ENCODE results near the gene ANXA8. TPM values are rescaled to one million over a fixed set of nuclear protein-coding genes. Genes with fewer than 3 reads are reported as not detected.
A peak's percentile ranks its signal among the peaks of the same experiment; 100 is the strongest.
"Not testable (repeated sequence)": the region's sequence is repeated elsewhere in the genome, so short reads cannot be mapped to it uniquely, and the experiment has no call there.

The ANXA8 gene, protein sequence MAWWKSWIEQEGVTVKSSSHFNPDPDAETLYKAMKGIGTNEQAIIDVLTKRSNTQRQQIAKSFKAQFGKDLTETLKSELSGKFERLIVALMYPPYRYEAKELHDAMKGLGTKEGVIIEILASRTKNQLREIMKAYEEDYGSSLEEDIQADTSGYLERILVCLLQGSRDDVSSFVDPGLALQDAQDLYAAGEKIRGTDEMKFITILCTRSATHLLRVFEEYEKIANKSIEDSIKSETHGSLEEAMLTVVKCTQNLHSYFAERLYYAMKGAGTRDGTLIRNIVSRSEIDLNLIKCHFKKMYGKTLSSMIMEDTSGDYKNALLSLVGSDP
- total RNA-seq, result 10 to 100 TPM in 1 of 3 donors, 1 to 10 TPM in 1, not detected in 1; 4.9 to 29.4 TPM

DNA sequence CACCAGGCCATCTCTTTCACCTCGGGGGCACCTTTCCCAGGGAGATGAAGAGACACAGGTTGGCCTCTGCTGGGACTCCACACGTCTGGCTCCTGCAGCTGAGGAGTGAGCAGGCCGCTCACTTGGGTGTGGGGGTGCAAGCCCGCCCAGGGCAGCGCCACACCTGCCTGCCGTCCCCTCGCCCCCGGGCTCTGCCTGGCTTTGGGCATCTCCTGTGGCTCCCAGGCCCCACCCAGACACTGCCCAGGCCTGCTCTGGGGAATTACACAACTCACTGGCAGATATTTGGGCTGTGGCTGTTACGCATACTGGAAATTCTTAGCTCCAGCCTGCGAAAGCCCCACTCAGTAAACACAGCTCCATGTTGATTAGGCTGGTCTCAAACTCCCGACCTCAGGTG lies at the start of gene ANXA8:
Gene ANXA8 (minus strand): TSS at position 193 of the 400 bp plus-strand sequence. CDS start 182 bp downstream, at position 11.
- H3K36me3 ChIP-seq; H3K27ac ChIP-seq; DNase-seq (ENCODE audit: low spot score in 2 of 2); H3K4me1 ChIP-seq; H3K4me3 ChIP-seq; intact Hi-C loops (cut with DNase I; ENCODE audit: low total_unique reads); H3K27me3 ChIP-seq; H3K9me3 ChIP-seq: not testable (repeated sequence)

DNA sequence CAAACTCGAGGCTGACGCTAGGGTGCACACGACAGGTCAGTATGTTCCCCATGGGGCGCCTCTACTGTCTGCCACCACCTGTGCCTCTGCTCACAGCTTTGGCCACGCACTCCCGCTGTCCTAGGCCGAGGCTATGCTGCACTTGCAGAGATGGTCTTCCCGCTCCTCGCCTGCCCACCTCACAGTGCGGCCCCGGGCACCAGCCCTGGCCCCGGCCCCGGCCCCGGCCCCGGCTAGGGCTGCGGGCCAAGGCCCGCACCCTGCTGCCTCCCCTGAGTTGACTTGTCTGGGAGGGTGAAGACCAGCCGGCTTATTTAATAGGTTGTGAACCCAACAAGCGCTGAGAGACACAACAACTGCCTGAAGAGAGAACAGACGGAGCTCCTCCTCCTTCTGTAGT lies 39.6 kb upstream of the ANXA8 start, which contains the start of gene AGAP9:
Gene AGAP9 (minus strand): TSS at position 164 of the 400 bp plus-strand sequence. CDS start 112 bp downstream, at position 52.
- DNase-seq (ENCODE audit: low spot score in 2 of 2); H3K4me1 ChIP-seq; H3K36me3 ChIP-seq; intact Hi-C loops (cut with DNase I; ENCODE audit: low total_unique reads); H3K4me3 ChIP-seq; H3K27ac ChIP-seq; H3K27me3 ChIP-seq; H3K9me3 ChIP-seq: not testable (repeated sequence)

DNA sequence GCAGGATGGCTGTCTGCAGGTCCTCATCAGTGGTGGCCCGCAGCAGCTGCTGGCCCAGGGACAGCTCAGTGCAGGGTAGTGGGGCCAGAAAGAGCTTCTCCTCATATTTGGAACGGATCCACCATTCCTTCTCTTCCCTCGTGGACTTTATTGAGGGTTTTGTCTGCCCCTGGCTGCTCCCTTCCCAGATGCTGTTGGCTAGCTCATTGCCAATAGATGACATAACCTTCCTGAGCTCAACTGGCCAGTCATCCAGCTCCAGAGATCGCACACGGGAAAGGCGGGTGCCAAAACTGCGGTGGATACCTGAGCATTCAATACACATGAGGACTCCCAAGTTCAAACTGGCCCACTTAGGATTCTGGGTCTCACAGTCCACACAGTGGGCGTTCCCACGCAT lies 18.4 kb upstream of the ANXA8 start:
- H3K4me1 ChIP-seq; H3K9me3 ChIP-seq; DNase-seq (ENCODE audit: low spot score in 2 of 2); H3K36me3 ChIP-seq; intact Hi-C loops (cut with DNase I; ENCODE audit: low total_unique reads); H3K27ac ChIP-seq; H3K27me3 ChIP-seq; H3K4me3 ChIP-seq: not testable (repeated sequence)

DNA sequence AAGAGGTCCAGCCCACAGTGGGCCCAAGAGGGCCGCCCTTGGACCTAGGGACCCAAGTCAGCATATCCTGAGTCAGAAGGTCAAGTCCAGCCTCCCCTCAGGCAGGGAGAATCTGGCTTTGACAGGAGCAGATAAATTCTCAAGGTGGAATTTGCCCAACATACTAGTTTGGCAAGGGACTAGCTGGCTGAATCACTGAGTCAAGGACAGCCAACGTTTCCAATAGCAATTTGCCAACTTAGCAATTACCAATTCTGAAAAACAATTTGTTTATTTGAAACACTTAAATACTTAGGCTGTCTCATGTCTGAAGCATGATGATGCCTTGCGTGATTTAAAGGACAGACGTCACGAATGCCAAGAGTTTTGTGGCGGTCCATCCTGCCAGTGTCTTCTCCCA lies 10.3 kb upstream of the ANXA8 start:
- DNase-seq (ENCODE audit: low spot score in 2 of 2); H3K4me1 ChIP-seq; H3K4me3 ChIP-seq; H3K36me3 ChIP-seq; H3K27me3 ChIP-seq; H3K9me3 ChIP-seq; H3K27ac ChIP-seq; intact Hi-C loops (cut with DNase I; ENCODE audit: low total_unique reads): not testable (repeated sequence)

DNA sequence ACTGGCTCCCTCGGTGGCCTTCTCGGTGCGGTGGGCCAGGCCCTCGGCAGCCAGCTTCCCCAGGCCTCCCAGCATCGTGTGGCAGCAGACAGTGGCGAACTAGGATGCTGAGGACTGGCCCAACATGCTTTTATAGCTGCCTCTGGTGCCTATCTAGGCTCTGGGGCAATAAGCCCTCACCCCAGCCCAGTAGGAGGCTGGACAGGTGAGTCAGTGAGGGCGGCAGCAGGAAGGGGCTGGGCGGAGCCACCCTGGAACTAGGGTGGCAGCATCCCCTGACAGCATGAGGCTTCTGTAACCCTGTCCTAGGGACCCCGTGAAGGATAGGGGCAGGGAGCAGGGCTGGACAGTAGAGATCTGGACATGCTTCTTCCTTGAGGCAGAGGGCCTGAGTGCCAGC lies 7.7 kb upstream of the ANXA8 start, which contains the start of gene FAM25G:
Gene FAM25G (minus strand): TSS at position 101 of the 400 bp plus-strand sequence. CDS start 26 bp downstream, at position 75.
- H3K9me3 ChIP-seq; DNase-seq (ENCODE audit: low spot score in 2 of 2); H3K27me3 ChIP-seq; intact Hi-C loops (cut with DNase I; ENCODE audit: low total_unique reads); H3K27ac ChIP-seq; H3K4me1 ChIP-seq; H3K36me3 ChIP-seq; H3K4me3 ChIP-seq: not testable (repeated sequence)

DNA sequence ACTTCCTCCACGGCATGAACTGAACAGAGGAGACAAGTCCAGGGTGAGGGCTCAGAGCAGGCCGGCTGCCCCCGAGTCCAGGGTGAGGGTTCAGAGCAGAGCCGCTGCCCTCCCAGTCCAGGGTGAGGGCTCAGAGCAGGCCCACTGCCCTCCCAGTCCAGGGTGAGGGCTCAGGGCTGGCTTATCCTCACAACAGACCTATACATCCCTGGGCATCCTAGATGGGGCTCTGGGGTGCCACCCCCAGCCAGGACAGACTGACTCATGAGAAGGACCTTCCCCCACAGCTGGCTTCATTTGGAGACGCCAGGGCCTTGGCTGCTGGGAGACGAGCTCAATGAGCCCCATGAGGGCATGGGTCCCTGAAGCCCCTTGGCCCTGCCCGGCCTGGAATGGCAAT lies 5.7 kb upstream of the ANXA8 start:
- H3K4me1 ChIP-seq; H3K27me3 ChIP-seq; H3K9me3 ChIP-seq; DNase-seq (ENCODE audit: low spot score in 2 of 2); intact Hi-C loops (cut with DNase I; ENCODE audit: low total_unique reads); H3K4me3 ChIP-seq; H3K36me3 ChIP-seq; H3K27ac ChIP-seq: not testable (repeated sequence)

DNA sequence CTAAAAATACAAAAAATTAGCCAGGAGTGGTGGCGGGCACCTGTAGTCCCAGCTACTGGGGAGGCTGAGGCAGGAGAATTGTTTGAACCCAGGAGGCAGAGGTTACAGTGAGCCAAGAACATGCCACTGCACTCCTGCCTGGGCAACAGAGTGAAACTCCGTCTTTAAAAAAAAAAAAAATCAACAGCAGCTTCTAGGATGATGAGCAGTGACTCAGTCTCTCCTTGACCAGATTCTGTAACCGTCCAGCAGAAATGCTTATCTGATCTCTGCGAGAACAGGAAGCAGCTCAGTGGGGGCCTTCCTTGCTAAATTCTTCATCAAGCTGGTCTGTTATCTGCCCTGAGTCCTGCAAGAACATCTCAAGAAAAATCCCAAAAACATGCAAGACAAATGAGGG lies 2.0 kb upstream of the ANXA8 start:
- H3K27me3 ChIP-seq; H3K36me3 ChIP-seq; H3K4me1 ChIP-seq; H3K9me3 ChIP-seq; intact Hi-C loops (cut with DNase I; ENCODE audit: low total_unique reads); H3K27ac ChIP-seq; DNase-seq (ENCODE audit: low spot score in 2 of 2); H3K4me3 ChIP-seq: not testable (repeated sequence)

DNA sequence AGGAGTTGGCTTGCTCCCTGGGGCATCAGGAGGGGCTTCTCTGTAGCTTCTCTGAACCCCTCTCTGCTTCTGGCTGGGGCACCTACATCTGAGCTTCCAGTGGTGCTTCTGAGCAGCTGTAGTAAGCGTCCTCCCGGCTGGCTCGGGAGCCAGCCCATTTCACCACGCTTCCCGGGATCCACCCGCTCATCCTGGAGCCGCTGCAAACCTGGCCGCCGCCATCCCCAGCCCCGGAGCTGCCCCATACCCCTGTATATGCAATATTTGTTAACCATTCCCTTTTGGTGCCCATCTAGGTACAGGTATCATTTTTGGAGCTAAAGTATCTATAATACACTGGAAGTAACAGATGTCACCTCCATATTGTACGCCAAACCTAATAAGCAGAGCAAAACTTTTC lies 871 bp upstream of the ANXA8 start:
- H3K4me3 ChIP-seq; DNase-seq (ENCODE audit: low spot score in 2 of 2); H3K9me3 ChIP-seq; H3K27ac ChIP-seq; H3K4me1 ChIP-seq; H3K27me3 ChIP-seq; H3K36me3 ChIP-seq; intact Hi-C loops (cut with DNase I; ENCODE audit: low total_unique reads): not testable (repeated sequence)

DNA sequence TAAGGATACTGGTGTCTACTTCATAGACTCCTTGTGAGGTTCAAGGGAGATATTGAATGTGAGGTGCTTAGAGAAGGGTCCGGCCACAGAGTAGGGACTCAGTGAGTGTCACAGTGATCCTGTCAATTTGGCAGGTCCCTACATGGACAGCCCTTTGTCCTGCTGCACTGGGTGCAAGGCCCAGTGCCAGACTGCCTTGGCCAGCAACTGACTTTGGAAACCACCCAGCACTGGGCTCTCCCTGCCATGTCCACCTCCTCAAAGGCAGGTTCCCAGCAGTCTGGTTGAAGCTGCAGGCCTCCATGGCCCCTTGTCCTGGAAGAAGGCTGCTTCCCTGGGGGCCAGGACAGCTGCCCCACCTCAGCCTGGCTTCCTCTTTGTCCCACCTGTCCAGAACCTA lies 1.5 kb downstream of the ANXA8 start:
- H3K4me1 ChIP-seq; H3K27ac ChIP-seq; H3K27me3 ChIP-seq; intact Hi-C loops (cut with DNase I; ENCODE audit: low total_unique reads); H3K9me3 ChIP-seq; DNase-seq (ENCODE audit: low spot score in 2 of 2); H3K36me3 ChIP-seq; H3K4me3 ChIP-seq: not testable (repeated sequence)

DNA sequence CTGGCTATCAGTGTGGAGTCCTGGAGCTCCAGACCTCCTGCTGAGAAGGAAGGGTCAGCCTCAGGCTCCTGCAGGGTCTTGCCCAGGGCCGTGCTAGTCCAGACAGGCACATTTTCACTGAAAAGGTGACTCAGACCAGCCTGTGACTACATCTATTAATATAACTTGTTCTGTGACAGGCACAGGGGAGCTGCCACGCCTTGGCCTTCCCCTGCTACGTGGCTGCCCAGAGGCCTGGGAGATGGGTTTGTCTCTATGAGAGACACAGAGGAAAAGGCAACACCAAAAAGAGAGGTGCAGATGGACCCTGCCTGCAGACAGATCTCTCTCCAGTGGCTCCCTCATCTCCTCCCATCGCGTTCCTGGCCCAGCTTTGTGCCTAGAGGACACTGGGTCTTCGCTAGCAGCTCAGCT lies 2.1 kb downstream of the ANXA8 start:
- H3K4me3 ChIP-seq; H3K4me1 ChIP-seq; DNase-seq (ENCODE audit: low spot score in 2 of 2); H3K27me3 ChIP-seq; intact Hi-C loops (cut with DNase I; ENCODE audit: low total_unique reads); H3K27ac ChIP-seq; H3K9me3 ChIP-seq; H3K36me3 ChIP-seq: not testable (repeated sequence)

DNA sequence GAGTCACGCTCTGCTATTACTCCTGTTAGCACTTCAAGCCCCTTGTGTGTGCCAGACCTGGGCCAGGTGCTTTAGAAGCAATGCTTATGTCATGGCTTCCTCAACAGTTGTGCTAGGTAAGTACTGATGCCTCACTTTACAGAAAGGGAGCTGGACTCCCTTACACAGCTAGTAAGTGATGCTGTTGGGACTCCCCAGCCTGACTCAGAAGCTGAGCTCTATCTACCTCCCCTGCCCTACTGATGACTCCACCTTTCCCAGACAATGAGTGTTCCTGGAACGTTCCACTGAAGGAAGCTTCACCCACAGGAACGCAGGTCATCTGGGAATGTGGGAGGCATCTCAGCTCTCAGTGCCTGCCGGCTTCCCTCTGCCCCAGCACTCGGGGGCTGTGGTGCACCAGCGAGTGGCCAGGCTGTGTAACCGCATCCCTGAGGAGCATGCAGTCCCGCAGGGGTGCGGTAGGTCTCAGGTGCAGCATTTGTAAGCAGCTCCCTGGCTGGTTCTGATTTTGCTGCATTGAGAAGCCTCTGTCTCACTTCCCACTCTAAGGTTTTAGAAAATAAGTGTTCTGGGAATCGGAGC lies 2.6 kb downstream of the ANXA8 start:
- H3K9me3 ChIP-seq; intact Hi-C loops (cut with DNase I; ENCODE audit: low total_unique reads); H3K4me3 ChIP-seq; H3K27ac ChIP-seq; H3K4me1 ChIP-seq; H3K36me3 ChIP-seq; H3K27me3 ChIP-seq: not testable (repeated sequence)
- DNase-seq (ENCODE audit: low spot score in 2 of 2), result peak in 1 of 2 donors; percentile 30

DNA sequence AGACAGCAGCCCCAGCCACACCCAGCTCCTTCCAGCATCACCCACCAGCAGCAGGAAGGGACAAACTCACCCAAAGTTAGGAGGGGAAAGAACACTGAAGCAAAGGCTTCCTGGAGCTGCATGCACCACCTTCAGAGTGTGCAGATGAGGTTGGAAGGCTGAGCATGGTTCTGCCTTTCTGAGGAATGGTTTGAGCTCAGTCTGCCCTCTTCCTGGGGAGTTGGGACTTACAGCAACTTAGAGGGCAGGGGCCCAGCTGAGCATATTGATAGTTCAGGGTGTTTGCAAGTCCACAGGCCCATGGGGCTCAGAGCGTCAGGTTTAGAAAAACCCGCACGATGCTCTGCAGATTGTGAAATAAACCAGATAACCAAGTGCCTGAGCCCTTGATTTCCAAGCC lies 3.8 kb downstream of the ANXA8 start:
- H3K36me3 ChIP-seq; DNase-seq (ENCODE audit: low spot score in 2 of 2); H3K27me3 ChIP-seq; H3K4me1 ChIP-seq; intact Hi-C loops (cut with DNase I; ENCODE audit: low total_unique reads); H3K9me3 ChIP-seq; H3K4me3 ChIP-seq; H3K27ac ChIP-seq: not testable (repeated sequence)

DNA sequence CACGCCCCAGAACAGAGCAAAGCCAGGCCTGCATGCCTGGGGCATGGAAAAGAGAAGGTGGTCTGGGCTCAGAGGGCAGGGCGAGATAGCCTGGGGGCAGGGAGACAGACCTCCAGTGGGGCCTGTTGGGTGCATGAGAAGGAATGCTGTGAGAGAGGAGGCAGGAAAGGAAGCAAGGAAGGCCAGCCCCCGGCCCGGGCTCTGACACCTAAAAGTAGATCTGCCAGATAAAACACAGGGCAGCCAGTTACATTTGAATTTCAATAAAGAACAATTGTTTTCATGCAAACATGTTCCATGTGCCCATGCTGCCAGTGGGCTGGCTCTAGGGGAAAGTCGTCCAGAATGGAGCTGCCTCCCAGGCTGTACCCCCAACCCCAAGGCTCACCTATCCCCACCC lies 5.8 kb downstream of the ANXA8 start:
- H3K27me3 ChIP-seq; H3K27ac ChIP-seq; intact Hi-C loops (cut with DNase I; ENCODE audit: low total_unique reads); H3K4me3 ChIP-seq; H3K9me3 ChIP-seq; DNase-seq (ENCODE audit: low spot score in 2 of 2); H3K36me3 ChIP-seq; H3K4me1 ChIP-seq: not testable (repeated sequence)

DNA sequence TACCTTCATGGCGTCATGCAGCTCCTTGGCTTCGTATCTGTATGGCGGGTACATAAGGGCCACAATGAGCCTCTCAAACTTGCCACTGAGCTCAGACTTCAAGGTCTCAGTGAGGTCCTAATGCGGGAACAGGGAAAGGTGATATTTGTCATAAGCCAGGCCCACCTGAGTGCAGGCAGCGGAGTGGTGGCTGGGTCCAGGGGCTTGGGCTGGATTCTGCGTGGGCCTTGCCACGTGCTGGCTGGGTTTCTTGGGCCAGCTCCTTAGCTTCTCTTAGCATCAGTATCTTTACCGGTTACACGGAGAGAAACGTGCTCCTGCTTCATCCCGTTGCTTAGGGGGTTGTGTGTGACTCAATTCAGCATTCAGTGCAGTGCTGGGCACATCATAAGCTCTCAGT lies 6.8 kb downstream of the ANXA8 start:
- H3K4me1 ChIP-seq; DNase-seq (ENCODE audit: low spot score in 2 of 2); intact Hi-C loops (cut with DNase I; ENCODE audit: low total_unique reads); H3K4me3 ChIP-seq; H3K9me3 ChIP-seq; H3K27ac ChIP-seq; H3K36me3 ChIP-seq; H3K27me3 ChIP-seq: not testable (repeated sequence)
